RWPE2 (cell line): Measurements from ENCODE around the gene HESX1.
A peak's percentile ranks its signal among the peaks of the same experiment; 100 is the strongest.

Experiments used
- ATAC-seq: fragments of 200-7000 bp; cut with Tn5 transposase; 3 replicates; pipeline ENCODE4 v1.9.1; 2021; ENCODE audit warnings: low read depth
- DNase-seq: peaks from one replicate; pipeline ENCODE4 v3.0.0-alpha.2; 2020; ENCODE audit warnings: low spot score
- H3K27ac ChIP-seq: fragments of 450-650 bp; 2 replicates; pipeline ENCODE4 v1.5.1; 2017; ENCODE audit warnings: mild to moderate bottlenecking; ENCODE audit not compliant: poor library complexity, severe bottlenecking
- H3K27me3 ChIP-seq: fragments of 250-450 bp; sonication (Bioruptor Pico); 2 replicates; pipeline ENCODE4 v1.5.1; 2021; ENCODE audit warnings: mild to moderate bottlenecking, moderate library complexity; ENCODE audit not compliant: insufficient read depth, poor library complexity, severe bottlenecking
- H3K36me3 ChIP-seq: fragments of 250-450 bp; sonication (Bioruptor Pico); 2 replicates; pipeline ENCODE4 v1.5.1; 2020; ENCODE audit warnings: low read depth, mild to moderate bottlenecking, moderate library complexity
- H3K4me1 ChIP-seq: fragments of 250-450 bp; sonication (Bioruptor Pico); 2 replicates; pipeline ENCODE4 v1.5.1; 2021; ENCODE audit warnings: mild to moderate bottlenecking, moderate library complexity; ENCODE audit not compliant: insufficient read depth, poor library complexity, severe bottlenecking
- H3K4me3 ChIP-seq: fragments of 250-450 bp; sonication (Bioruptor Pico); 2 replicates; pipeline ENCODE4 v1.5.1; 2021; ENCODE audit warnings: mild to moderate bottlenecking, moderate library complexity; ENCODE audit not compliant: severe bottlenecking
- H3K9me3 ChIP-seq: fragments of 250-450 bp; sonication (Bioruptor Pico); 2 replicates; pipeline ENCODE4 v1.5.1; 2021; ENCODE audit warnings: mild to moderate bottlenecking, moderate library complexity; ENCODE audit not compliant: severe bottlenecking
- TF ChIP-seq, protein P1 (sequence below): fragments of 450-650 bp; IDR thresholded peaks from one replicate; pipeline ENCODE4 v1.5.1; 2017; ENCODE audit warnings: mild to moderate bottlenecking, moderate library complexity; ENCODE audit not compliant: poor library complexity, severe bottlenecking

Gene HESX1

DNA sequence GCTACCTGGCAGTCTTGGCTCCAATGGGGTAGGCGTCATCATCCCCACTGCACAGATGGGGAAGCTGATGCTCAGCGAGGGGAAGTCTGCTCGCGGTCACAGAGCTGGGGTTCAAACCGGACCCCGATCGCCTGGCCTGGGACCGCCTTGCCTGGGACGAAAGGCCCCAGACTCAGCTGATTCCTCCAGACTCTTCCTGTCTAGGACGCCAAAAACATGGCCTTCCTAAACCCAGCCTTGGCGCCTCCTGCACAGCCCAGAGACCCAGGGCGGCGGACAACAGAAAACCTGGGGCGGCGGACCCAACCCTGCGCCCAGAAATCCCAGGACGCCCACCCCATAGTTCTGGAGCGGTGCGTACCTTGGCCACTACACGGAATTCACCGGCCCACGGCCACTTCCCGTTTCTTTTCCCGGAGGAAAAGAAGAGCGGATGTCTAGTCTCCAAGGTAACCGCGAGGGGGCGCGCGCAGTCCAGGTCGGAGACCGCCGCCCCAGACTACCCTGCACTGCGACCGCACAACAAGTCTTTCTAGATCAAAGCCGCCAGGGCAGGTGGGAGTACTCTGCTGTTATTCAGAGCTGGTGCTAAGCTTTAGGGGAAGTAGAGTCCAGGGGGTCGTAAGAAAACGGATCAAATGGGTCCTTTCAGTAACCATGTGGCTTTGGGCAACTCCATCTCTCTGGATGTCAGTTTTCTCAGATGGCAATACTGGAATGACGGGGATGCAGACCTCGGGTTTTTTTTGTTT lies 29.7 kb downstream of the HESX1 start:
- TF ChIP-seq, protein P1, sequence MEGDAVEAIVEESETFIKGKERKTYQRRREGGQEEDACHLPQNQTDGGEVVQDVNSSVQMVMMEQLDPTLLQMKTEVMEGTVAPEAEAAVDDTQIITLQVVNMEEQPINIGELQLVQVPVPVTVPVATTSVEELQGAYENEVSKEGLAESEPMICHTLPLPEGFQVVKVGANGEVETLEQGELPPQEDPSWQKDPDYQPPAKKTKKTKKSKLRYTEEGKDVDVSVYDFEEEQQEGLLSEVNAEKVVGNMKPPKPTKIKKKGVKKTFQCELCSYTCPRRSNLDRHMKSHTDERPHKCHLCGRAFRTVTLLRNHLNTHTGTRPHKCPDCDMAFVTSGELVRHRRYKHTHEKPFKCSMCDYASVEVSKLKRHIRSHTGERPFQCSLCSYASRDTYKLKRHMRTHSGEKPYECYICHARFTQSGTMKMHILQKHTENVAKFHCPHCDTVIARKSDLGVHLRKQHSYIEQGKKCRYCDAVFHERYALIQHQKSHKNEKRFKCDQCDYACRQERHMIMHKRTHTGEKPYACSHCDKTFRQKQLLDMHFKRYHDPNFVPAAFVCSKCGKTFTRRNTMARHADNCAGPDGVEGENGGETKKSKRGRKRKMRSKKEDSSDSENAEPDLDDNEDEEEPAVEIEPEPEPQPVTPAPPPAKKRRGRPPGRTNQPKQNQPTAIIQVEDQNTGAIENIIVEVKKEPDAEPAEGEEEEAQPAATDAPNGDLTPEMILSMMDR: peak; percentile 93
- Histone ChIP-seq H3K4me1 (no peaks in the 10 kb centered on the region), H3K9me3 (no peaks in the 10 kb centered on the region), H3K27me3 (no peaks in the 10 kb centered on the region), H3K4me3 (peak overlapping the region; percentile 34), H3K36me3 (no peaks in the 10 kb centered on the region), H3K27ac (no peak overlapping the region)
- peak; percentile 72 for DNase-seq
- ATAC-seq: peak; percentile 85

DNA sequence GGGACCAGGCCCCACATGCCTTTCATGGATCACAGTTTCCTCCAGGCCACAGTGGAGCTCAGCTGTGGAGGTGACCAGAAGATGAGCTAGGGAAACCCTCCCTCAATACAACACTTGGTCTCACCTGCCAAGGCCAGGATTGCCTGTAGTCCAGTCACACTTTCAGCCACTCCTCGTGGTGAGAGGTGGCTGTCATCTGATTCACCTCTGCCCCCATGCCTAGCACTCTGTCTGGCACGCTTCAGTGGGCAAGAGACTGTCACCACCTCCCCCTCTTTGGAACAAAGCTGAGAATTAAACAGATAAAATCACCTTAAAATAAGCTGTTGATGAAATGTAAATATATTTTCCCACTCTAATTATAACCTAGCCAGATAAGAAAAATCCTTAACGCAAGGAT lies 30.7 kb downstream of the HESX1 start:
- ATAC-seq (no peak), DNase-seq (no peak)
- Histone ChIP-seq H3K36me3 (no peaks in the 10 kb centered on the region), H3K9me3 (no peaks in the 10 kb centered on the region), H3K4me3 (no peak overlapping the region), H3K4me1 (no peaks in the 10 kb centered on the region), H3K27me3 (no peaks in the 10 kb centered on the region), H3K27ac (no peak overlapping the region)
- TF ChIP-seq, protein P1: no peak

DNA sequence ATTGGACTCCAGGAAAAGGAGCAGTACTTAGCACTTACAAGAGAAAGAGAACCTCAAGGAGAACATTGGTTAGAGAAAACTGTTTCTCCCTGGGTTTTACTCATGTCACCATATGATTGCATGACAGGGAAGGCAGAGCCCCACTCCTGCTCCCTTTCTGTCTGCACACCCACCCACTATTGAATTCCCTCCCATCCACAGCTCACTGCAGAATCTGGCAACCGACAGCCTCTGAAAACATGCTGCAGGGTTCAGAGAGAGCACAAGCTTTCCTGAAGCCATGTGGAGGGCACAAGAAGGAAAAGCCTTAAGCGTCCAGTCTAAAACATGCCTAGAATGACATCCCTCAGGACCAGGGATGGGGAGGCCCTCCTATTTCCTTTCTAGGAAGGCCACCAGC lies 31.6 kb downstream of the HESX1 start:
- Histone ChIP-seq H3K36me3 (no peaks in the 10 kb centered on the region), H3K27ac (no peak overlapping the region), H3K27me3 (no peaks in the 10 kb centered on the region), H3K4me1 (no peaks in the 10 kb centered on the region), H3K9me3 (no peaks in the 10 kb centered on the region), H3K4me3 (no peak overlapping the region)
- TF ChIP-seq, protein P1: no peak
- ATAC-seq (no peak), DNase-seq (no peak)

DNA sequence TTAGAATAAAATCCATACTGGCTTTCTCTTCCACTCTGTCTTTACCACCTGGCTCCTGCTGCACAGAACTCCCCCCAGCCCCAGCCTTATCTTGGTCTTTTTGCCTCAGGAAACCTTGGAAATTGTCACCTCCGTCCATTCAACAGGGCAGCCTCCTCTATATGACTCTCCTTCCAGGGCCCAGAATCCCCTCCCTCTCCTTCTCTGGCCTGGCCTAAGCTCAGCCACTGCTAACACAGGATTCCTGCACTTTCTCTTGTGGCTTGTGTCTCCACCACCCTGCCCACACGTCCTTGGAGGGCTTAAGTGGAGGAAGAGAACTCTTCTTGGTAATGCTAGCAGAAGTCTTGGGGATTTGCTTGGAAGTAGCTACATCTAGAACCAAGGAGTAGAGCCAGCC lies 33.1 kb downstream of the HESX1 start:
- no peak for ATAC-seq
- no peak for DNase-seq
- Histone ChIP-seq H3K4me3 (no peak overlapping the region), H3K27me3 (no peaks in the 10 kb centered on the region), H3K9me3 (no peaks in the 10 kb centered on the region), H3K36me3 (no peaks in the 10 kb centered on the region), H3K27ac (no peak overlapping the region), H3K4me1 (no peaks in the 10 kb centered on the region)
- TF ChIP-seq, protein P1: no peak

DNA sequence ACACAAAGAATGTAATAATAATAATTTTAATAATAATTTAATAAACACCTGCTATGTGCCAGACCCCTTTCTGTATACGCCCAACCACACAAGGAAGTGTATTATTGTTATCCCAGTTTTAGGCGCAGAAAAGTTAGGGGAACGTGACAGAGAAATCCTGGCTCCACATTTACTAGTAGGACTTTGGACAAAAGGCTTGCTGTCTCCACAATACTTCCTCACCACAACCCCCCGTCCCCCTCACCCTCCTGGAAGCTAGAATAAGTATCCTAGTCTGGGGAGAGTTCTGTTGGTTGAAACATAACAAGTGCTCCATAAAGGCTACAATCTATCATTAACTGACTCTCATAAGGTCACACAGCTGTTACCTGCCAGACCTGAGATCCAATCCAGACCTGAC lies 34.1 kb downstream of the HESX1 start:
- Histone ChIP-seq H3K4me1 (no peaks in the 10 kb centered on the region), H3K36me3 (no peaks in the 10 kb centered on the region), H3K9me3 (no peaks in the 10 kb centered on the region), H3K27me3 (no peaks in the 10 kb centered on the region), H3K4me3 (no peak overlapping the region), H3K27ac (no peak overlapping the region)
- no peak for DNase-seq
- TF ChIP-seq, protein P1: no peak
- ATAC-seq: no peak
